ENCODE data around the gene STK32B. TPM values are rescaled to one million over a fixed set of nuclear protein-coding genes. Genes with fewer than 3 reads are reported as not detected.

Gene STK32B
- total and polyA plus RNA-seq, 2 of the 8 experiments (the other 6 are each of a cell fraction or from before 2014, with no cell fraction given) = 2.3 to 2.5 TPM

GRCh38 chr4:5203993-5204310 is 152.7 kb downstream of the STK32B start:
- Histone ChIP-seq H3K9me3 (ENCODE audit: insufficient read depth in 2 of 2, low read depth in 1 of 2, low read length in 1 of 2) (peaks cover 3 to 9% of the 10 kb centered on the region in 2 experiments; a peak in 3 of 4 replicates), H3K4me3 (ENCODE audit: extremely low read depth in 1 of 4, insufficient read depth in 2 of 4, low read depth in 3 of 4, low read length in 4 of 4) (no peak overlapping the region), H3K79me2 (ENCODE audit: control insufficient read depth in 1 of 2, insufficient read depth in 2 of 2, low read length in 2 of 2) (no peaks in the 10 kb centered on the region), H2BK12ac (ENCODE audit: low read depth, low read length) (peak overlapping the region; percentile 62; the same call in 1 of the 2 replicates), H3K27ac (ENCODE audit: low read depth, low read length) (no peak overlapping the region), H3K23me2 (ENCODE audit: low read depth, low read length) (0 out of 2 replicates have a peak, but pooled peaks cover under 1% of the 10 kb centered on the region), H3K79me1 (ENCODE audit: low read depth, low read length) (no peaks in the 10 kb centered on the region), H3K9ac (replicated peaks in 1 of 4; ENCODE audit: extremely low read depth in 1 of 4, low read depth in 3 of 4, low read length in 3 of 4) (no peak overlapping the region), H3K4ac (replicated peaks; ENCODE audit: insufficient read length, low read depth, low read length) (no peak overlapping the region), H4K20me1 (replicated peaks in 1 of 2; ENCODE audit: control insufficient read depth in 1 of 2, insufficient read depth in 2 of 2, low read length in 2 of 2) (no peaks in the 10 kb centered on the region), H2BK20ac (ENCODE audit: low read length) (peak overlapping the region; percentile 36; the same call in 1 of the 2 replicates), H2BK15ac (ENCODE audit: low read length) (no peak overlapping the region), H4K5ac (ENCODE audit: insufficient read length, low read depth, low read length) (no peak overlapping the region), H3K4me1 (replicated peaks in 1 of 4; ENCODE audit: control insufficient read depth in 3 of 4, insufficient read depth in 4 of 4, low read length in 3 of 4) (peaks cover 2 to 24% (median 10%) of the 10 kb centered on the region in 4 experiments; a peak in 6 of 7 replicates), H4K91ac (replicated peaks; ENCODE audit: insufficient read length, low read length) (no peak overlapping the region), H2BK120ac (replicated peaks; ENCODE audit: low read depth, low read length) (no peak overlapping the region), H3K14ac (ENCODE audit: insufficient read length) (no peak overlapping the region), H3K23ac (ENCODE audit: insufficient read length) (no peak overlapping the region), H3K36me3 (ENCODE audit: control insufficient read depth in 2 of 4, insufficient read depth in 4 of 4, low read length in 3 of 4) (no peaks in the 10 kb centered on the region), H3K4me2 (ENCODE audit: insufficient read depth in 1 of 2, low read depth in 2 of 2, low read length in 2 of 2) (no peak overlapping the region), H2AFZ (ENCODE audit: low read length) (no peak overlapping the region), H3K56ac (replicated peaks; ENCODE audit: insufficient read length, low read depth, low read length) (no peak overlapping the region), H3K27me3 (replicated peaks in 1 of 4; ENCODE audit: control insufficient read depth in 3 of 4, extremely low read depth in 1 of 4, insufficient read depth in 3 of 4, low read length in 3 of 4) (no peaks in the 10 kb centered on the region), H3K18ac (ENCODE audit: extremely low read depth, low read length) (0 out of 2 replicates have a peak overlapping the region, but pooled peaks have one; percentile 22), H2AK5ac (ENCODE audit: low read depth, low read length) (no peak overlapping the region), H4K8ac (ENCODE audit: extremely low read depth, insufficient read depth, low read length) (no peak overlapping the region), H2BK5ac (ENCODE audit: low read depth, low read length) (no peak overlapping the region)
- ChIA-PET POLR2A (ENCODE audit: partially characterized antibody) (no interaction called here), CTCF (ENCODE audit: partially characterized antibody) (interaction anchor here (0.7 to 1.4 kb wide), 3 partner anchors 9 to 153 kb away, joined by 3 to 7 read pairs (median 3); partner anchors contain the start of gene STK32B)
- 91% methylated on average over 3 of the region's 3 CpGs; no CpG with 5 or more reads in 1 of the 2 experiments for WGBS, 2 experiments (ENCODE audit: extremely low coverage in 1 of 2, insufficient coverage in 1 of 2, insufficient read length in 1 of 2, insufficient replicate concordance in 2 of 2, low coverage in 1 of 2, low lambda C conversion rate in 2 of 2, missing lambda C conversion rate in 1 of 2)
- TF ChIP-seq KDM4A (IDR thresholded peaks at IDR 0.05; ENCODE audit: low read depth, low read length, severe bottlenecking) = no peak
- no peak for TF ChIP-seq CHD1 (IDR thresholded peaks at IDR 0.05; ENCODE audit: low read depth, low read length)
- TF ChIP-seq TCF12 (IDR thresholded peaks at IDR 0.05; ENCODE audit: low read depth, low read length) = no peak
- TF ChIP-seq RXRA (IDR thresholded peaks at IDR 0.05; ENCODE audit: insufficient read depth, low read depth, low read length) = no peak
- no peak for TF ChIP-seq TBP (IDR thresholded peaks at IDR 0.05; ENCODE audit: low read depth, low read length)
- TF ChIP-seq SIRT6 (IDR thresholded peaks at IDR 0.05; ENCODE audit: low read length) = no peak
- no peak for TF ChIP-seq RAD21 (IDR thresholded peaks at IDR 0.05 in 1 of 2, conservative IDR thresholded peaks at IDR 0.05 in 1 of 2; ENCODE audit: low read depth in 2 of 2, low read length in 2 of 2)
- no peak for TF ChIP-seq ATF2 (IDR thresholded peaks at IDR 0.05; ENCODE audit: low read length)
- TF ChIP-seq CHD2 (IDR thresholded peaks at IDR 0.05; ENCODE audit: low read length) = no peak
- DNase-seq (ENCODE audit: low read depth in 1 of 2, low spot score in 2 of 2) (no peak), FAIRE-seq (no peak)

Data from H1 (cell line).